NCI-H524 (cell line): ENCODE measurements around the gene BTBD19.
"Not testable (repeated sequence)": the region's sequence is repeated elsewhere in the genome, so short reads cannot be mapped to it uniquely, and the experiment has no call there.

ENCODE experiments used
- DNase-seq, 2 experiments: peaks; one replicate each; lab custom pipeline; 2025; lab: John Stamatoyannopoulos, UW

The BTBD19 gene

DNA sequence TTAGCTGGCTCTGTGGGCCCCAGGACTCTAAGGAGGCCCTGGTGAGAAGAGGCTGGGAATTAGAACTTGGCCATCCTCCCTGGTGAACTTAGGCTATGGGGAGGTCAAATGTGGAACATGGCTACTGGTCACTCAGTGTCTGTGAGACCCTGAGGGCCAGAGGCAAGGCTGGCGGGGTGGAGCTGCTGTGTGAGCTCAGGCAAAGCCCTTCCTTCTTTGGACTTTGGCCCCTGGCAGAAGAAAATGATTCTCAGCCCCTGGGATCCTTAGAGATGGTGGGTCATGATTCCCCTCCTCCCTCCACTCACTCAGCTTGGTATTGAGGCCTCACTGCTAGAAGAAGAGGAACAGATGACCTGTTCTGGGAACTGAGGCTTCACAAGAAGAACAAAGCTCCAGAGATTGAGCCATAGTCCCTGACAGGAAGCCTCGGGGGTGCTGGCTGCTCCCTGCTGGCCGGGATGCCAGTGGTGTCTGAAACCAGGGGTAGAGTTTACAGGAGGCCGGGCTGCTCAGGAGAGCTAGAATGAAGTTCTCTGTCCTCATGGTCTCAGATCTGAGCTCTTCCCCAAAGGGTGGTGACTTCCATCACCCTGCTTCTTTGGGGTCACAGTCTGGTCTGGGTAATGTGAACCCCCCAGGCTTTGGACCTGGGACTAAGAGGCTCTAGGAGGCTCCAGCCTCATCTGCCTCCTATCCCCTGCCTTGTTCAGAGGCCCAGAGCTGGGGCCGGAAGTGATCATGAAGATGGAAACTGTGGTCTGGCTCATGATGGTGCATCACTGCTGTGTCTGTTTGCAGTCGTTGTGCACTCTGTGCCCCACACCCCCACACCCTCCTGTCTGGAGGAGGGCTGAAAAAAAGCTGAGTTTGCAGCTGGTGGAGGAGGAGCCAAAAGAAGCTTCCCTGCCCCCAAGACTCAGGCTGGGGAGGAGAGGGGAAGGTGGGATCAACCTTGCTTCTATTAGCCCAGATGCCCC is 905 bp downstream of the BTBD19 start:
- no peak for DNase-seq

DNA sequence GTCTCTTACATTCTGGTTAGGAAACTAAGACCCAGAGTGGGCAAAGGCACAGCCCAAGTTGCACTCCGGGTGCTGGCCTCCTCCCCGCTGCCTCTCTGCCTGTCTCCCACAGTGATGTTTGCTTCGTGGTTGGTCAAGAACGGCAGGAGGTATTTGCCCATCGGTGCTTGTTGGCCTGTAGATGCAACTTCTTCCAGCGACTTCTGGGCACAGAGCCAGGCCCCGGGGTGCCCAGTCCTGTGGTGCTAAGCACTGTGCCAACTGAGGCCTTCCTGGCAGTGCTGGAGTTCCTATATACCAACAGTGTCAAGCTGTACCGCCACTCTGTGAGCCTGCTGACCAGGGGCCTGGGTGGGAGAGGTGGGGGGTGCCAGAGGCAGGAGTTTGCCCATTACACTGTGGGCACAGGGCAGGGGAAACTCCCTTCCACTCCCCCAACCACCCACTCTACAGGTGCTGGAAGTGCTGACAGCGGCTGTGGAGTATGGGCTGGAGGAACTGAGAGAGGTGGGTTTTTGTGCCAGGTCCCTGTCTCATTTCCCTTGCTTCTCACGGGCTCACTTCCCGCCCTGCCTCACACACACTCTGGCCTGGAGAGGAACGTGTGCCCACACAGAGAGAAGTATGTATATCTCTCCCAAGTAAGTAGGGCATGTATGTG is 1.9 kb downstream of the BTBD19 start:
- DNase-seq, result no peak

DNA sequence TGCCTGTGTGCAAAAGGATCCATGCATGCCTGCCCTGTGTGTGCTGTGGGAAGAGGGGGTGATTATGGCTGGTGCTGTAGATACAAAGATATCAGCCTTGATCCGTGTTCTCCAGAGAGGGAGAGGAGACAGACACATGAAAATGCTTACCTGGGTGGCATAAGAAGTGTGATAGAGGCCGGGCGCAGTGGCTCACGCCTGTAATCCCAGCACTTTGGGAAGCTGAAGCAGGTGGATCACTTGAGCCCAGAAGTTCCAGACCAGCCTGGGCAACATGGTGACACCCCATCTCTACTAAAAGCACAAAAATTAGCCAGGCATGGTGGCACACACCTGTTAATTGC is 2.4 kb downstream of the BTBD19 start:
- not testable (repeated sequence) for DNase-seq

DNA sequence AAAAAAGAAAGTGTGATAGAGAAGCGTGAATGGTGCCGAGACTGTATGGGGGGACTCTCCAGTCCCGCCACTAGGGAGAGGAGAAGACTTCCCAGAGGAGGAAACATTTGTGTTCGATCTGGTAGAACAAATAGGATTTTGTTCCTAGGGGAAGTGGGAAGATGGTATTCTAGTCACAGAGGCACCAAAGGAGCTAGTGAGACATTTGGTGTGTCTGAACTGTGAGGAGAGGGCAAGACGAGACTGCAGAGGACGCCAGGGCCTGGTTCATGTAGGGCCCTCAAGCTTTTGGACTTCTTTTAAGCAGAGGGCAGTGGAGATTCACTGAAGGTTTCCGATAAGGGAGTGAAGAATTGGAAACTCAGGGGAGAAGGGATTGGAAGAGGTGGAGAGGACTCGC is 2.9 kb downstream of the BTBD19 start:
- no peak for DNase-seq

DNA sequence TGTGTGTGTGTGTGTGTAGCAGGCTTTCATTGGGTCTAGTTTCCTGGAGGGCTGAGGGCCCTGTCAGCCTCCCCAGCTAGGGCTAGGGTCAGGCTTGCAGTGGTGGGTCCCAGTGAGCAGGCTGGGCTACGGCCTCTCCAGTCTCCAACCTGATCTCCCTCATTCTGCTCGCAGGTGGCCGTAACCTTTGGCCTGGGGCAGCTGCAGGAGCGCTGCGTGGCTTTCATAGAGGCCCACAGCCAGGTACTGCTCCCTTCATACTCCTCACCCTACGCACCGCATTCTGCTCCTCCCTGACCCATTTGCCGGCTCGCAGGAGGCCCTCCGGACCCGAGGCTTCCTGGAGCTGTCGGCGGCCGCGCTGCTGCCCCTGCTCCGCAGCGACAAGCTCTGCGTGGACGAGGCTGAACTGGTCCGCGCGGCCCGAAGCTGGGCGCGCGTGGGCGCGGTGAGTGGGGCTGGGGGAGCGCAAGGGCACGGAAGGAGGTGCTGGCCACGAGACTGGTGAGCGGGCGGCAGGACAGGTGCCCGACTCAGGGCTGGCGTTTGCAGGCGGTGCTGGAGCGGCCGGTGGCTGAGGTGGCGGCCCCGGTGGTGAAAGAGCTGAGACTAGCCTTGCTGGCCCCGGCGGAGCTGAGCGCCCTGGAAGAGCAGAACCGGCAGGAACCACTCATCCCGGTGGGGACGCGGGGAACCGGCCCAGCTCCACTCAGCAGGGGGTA is 4.7 kb downstream of the BTBD19 start:
- no peak for DNase-seq

DNA sequence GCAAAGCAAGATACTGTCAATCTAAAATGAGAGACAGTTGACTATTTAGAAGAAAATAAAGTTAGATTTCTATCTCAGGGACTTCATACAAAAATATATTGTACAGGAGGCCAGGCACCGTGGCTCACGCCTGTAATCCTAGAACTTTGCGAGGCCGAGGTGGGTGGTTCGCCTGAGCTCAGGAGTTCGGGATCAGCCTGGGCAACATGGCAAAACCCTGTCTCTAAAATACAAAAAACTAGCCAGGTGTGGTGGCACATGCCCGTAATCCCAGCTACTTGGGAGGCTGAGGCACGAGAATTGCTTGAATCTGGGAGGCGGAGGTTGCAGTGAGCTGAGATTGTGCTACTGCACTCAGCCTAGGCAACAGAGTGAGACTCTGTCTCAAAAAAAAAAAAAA is 7.6 kb downstream of the BTBD19 start:
- not testable (repeated sequence) for DNase-seq

DNA sequence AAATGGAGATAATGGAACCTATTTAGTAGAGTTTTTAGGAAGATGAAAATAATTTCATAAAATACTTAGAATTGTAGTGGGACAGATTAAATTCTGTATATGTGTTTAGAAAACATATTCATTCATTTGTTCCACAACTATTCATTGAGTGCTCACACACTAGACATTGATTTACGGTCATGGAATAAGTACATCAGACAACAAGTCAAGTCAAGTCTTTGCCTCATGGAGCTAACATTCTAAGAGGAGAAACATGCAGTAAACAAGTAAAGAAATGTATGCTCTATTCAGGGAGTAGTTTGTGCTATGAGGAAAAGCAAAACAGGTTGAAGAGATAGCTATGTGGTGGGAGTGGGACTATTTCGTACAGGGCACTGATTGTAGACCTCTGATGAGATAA is 9.0 kb downstream of the BTBD19 start:
- no peak for DNase-seq

DNA sequence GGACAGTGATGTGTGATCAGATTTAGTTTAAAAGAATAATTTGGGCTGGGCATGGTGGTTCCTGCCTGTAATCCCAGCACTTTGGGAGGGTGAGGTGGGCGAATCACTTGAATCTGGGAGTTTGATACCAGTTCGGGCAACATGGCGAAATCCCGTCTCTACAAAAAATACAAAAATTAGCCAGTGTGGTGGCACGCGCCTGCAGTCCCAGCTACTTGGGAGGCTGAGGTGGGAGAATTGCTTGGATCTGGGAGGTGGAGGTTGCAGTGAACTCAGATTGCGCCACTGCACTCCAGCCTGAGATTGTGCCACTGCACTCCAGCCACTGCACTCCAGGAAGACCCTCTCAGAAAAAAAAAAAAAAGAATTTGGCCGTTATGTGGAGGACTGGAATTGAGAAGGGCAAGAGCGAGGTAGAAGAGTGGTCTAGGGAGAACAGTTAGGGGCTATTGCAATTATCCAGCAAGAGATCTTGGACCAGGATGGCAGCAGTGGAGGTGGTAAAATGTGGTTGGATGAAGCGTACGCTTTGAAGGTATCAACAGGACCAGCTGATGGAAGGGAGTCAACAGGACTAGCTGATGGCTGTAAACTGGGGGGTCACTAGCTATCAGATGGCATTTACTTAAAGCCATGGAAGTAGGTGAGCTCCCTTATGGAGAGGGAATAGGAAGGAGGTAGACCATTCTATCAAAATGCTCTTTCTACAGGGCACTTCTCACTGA is 9.6 kb downstream of the BTBD19 start:
- DNase-seq, result no peak

DNA sequence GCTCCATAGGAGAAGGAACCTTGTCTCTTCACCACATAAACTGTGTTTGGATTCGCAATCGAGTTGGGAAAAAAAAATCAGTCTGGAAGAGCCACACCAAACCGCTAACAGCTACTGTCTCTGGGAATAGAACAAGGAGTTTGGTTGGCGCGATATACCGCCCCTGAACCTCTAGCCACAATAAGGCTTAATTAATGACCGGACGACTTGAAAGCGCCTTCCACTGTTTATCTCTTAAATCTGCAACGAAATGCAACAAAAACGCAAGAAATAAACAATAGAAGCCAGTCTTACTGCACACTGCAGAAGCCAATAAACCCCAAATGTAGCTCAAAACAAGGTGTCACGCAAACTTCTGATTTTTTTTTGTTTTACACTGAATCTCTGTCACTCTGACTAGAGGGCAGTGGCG is 10.9 kb downstream of the BTBD19 start:
- peak in 1 of 2 experiments; percentile 50 for DNase-seq

DNA sequence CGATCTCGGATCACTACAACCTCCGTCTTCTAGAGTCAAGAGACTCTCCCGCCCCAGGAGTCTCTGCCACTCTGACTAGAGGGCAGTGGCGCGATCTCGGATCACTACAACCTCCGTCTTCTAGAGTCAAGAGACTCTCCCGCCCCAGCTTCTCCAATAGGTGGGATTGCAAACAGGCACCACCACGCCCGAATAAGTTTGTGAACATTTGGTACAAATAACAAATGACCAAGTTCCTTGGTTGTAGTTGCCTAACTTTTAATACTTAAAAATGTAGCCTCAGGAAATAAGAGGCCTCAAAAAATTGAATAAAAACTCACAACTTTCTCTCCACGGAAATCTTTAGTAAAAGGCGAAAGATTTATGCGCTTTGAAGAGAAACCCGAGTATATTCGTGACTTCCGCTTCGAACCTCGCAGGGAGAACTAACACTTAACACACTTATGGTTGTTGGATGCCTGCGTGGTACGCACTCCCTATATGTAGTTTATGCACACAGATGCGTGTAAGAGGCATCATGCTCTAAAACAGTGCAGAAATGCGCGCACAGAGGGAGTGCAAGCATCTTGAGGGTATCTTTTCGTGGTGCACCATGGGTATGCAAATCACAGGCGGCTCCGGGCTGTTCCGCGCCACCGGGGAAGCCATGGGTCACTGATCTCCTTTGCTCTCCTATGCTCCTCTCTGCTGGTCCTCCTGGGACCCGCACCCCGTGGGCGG is 11.4 kb downstream of the BTBD19 start:
- peak; percentile 64 to 85 for DNase-seq

DNA sequence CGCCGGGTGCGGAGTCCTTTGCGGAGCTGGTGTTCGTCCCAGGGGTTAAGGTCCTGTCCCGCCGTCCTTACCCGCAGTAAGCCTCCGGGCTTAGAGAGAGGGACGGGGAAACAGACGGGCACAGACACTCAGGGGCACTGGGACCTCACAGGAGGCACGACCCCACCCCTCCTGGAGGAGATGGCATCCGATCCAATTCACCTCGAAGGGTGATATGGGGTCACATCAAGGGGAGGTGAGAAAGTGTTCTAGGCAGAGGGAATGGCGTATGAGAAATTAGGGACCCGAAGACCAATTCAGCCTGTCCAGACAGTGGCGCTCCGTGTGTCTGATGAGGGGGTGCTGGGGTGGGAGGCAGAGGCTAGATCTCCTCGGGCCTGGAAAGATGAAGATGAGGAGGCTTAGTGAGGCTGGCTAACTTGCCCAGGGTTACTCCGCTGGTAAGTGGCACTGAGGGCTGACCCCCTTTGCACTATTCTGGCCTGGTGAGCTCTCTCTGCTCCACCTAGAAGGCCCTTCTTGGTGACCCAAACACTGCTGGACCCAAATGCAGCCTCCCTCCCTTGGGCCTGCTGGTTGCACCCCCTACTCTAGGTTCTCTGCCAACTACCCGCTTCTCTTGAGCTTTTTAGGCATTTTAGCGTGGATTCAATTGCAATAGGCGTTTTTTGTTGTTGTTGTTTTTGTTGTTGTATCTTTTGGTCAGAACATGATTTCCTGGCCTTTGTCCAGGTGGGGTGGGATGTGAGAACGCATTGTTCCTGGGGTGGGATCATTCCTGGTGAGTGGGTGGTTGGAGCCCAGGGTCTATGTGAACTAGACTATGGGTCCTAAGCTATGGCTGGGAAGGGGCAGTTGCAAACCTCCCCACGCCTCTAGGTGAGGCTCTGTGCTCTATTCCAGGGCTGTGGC is 12.3 kb downstream of the BTBD19 start:
- no peak for DNase-seq

DNA sequence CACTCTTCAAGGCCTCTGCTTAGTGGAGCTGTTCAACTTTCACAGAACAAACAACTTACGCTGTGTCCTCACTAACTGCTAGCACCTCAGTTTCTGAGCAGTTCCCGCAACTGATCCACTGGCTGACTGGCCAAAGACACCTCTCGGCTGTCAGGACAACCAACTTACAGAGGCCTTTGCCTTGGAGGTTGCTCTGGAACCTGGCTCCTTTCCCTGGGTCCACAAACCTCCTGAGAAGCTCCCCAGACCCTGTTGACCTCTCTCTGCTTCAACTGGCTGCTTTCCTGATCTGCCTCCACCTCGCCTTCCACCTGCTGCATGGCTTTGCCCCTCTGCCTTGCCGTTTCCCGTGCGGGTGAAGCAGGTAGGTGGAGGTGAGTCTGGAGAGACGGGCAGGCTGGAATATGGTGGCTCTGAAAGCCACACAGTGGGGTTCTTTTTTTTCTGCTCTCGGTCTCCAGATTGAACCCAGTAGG is 13.0 kb downstream of the BTBD19 start:
- DNase-seq, result no peak

DNA sequence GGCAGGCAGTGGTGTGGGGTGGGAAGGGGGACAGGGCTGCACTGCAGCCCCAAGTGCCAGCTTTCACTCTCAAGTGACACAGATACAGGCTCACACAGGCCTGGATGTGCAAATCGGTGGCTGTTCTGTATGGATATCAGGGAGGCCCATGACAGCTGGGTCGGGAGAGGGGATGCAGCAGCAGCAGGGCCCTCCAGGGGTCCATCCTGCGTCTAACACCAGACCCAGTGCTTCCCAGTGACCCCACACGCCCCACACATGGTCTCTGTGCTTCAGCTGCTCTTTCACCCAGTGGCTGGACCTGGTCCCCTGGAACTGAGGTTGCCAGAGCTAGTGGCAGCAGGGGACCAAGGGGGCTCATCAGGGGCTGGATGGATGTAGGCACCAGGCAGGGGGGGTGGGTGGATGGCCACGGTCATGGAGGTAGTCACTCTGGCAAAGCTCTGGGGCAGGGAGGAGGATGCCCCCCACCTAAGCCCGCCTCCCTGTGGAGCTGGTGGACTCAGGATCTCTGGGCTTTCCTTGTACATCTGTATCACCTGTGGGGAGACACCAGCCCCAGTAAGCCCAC is 13.9 kb downstream of the BTBD19 start:
- no peak for DNase-seq

DNA sequence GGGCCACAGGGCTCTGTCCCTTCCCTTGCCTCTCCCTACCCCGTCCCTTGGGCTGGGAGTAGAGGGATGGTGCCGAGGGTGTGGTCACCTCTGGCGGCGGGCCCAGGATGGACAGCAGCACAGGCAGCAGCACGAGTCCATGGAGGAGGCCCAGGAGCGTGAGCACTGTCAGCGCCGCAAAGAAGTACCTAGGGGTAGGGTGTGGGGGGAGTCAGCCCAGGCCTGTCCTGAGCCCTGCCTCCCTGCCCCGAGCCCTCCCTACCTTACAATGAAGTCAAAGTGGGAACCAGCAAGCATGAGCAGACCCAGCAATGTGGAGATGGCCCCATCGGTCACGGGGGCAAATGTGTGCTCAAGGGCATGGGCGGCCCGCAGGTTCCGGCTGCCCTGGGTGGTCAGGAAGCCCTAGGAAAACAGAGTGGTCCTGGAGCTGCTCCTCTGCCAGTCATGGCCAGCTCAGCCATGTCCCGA is 14.7 kb downstream of the BTBD19 start:
- DNase-seq, result no peak

DNA sequence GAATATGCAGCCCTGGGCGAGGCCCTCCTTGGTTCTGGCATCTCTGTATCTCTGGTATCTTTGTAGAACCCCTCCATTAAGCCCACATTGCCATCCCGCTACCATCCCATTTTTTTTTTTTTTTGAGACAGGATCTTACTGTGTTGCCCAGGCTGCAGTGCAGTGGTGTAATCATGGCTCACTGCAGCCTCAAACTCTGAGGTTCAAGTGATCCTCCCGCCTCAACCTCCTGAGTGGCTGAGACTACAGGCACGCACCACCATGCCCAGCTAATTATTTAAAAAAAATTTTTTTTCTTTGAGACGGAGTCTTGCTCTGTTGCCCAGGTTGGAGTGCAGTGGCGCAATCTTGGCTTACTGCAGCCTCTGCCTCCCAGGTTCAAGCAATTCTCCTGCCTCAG is 16.1 kb downstream of the BTBD19 start:
- DNase-seq, result not testable (repeated sequence)

DNA sequence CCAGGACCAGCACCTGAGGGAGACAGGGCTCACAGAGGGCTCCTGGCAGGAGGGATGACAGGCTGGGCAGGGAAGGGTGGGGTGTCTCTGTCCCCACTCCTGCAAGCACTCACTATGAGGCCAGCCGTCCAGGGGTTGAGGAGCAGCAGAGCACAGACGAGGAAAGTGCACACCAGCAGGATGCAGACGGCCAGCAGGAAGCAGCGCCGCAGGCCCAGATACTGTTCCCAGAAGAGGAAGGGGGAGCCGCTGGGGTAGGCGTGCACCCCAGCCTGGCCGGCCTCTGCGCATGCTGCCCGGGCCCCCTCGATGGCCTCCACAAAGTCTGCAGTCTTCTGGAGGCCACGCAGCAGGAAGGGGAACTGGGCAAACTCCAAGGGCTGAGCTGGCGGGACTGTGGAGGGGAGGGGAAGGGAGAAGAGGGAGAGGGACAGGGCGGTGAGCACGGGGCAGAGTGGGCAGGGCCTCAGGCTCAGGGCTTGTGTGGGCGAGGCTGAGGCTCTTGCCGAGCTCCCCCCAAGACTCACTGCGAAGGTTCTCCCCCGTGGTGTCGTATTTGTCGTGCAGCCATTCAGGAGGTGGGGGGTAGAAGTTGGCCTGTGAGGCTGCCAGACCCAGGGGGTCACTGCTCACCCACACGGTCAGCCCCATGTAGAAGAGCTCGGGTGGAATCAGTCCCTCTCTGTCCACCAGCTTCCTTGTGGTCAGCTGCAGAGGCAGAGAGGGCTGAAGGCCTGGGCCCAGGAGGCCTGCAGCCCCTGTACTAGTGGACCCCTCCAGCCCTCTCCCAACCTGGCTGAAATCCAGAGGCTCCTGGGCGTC is 18.3 kb downstream of the BTBD19 start:
- no peak for DNase-seq

DNA sequence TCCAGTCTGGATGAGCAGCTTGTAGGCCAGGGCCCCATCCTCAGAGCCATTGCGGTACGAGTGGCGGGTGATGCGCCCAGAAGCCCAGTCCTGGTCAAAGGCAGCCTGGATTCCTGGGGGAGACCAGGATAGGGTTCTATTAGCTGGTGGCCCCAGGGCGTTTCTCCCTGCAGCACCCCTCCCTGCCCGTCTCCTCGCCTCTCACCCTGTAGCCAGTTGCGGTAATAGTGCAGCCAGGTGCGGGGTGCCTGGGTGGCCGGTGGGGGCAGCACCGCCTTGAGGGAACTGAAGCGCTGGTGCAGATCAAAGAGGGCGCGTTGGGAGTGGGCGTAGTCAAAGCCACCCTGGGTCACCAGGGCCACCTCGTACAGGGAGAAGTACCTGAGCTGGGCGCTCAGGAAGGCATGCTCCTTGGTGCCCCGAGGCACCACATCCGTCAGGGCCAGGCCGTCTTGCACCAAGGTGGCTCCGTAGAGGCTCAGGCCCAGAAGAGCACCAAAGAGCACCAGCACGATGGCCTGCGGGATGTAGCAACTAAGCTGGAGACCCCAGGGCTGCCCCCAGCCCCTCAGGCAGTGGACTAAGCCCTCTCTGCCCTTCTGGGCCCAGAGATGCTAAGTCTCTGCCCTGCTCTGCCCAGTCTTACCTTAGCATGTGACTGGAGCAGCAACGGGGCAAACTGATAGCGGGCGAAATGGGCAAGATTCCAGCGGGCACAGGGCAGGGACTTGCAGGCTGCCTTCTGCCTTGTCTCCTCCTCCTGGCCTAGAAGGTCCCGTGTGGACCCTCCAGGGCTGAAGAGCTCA is 19.1 kb downstream of the BTBD19 start:
- DNase-seq, result no peak
